Stomach (tissue), 4 donors: ENCODE results near the gene PLEKHA4.

Experiments used
- CTCF ChIP-seq, 7 experiments: fragments of 450-650 bp in 4 of 7; fragments of 200-600 bp in 3 of 7; sonication (generic) in 3 of 7; IDR thresholded peaks; one replicate each; pipeline ENCODE4 v1.5.1; 2016 to 2019; ENCODE audit warnings: antibody characterized with exemption in 7 of 7, control low read depth in 2 of 7, mild to moderate bottlenecking in 1 of 7
- EP300 ChIP-seq: sonication (generic); formaldehyde crosslinking; IDR thresholded peaks from one replicate; pipeline ENCODE4 v1.6.1; 2017; ENCODE audit warnings: antibody characterized with exemption

GRCh38 chr19:48814895-48815294, 53.5 kb downstream of the PLEKHA4 start:
- TF ChIP-seq CTCF (IDR thresholded peaks at IDR 0.05) = no peak
- no peak for TF ChIP-seq EP300
